GM19467 (cell line): Measurements from ENCODE around the gene ITGA3.

Experiments
- ATAC-seq: cut with Tn5 transposase; IDR thresholded peaks from one replicate; pipeline ENCODE4 v1.9.1; 2021; ENCODE audit warnings: mild to moderate bottlenecking, moderate library complexity; ENCODE audit not compliant: unreplicated experiment

ITGA3 gene

GRCh38 chr17:50123649-50124349 lies 67.9 kb downstream of the ITGA3 start:
- no peak for ATAC-seq

GRCh38 chr17:50125420-50125997 lies 69.6 kb downstream of the ITGA3 start:
- ATAC-seq: no peak

- no peak for ATAC-seq
Measured at GRCh38 chr17:50127697-50128361, 71.9 kb downstream of the ITGA3 start.

GRCh38 chr17:50128441-50129352 lies 72.8 kb downstream of the ITGA3 start:
- ATAC-seq: no peak

GRCh38 chr17:50129353-50129727 lies 73.4 kb downstream of the ITGA3 start:
- no peak for ATAC-seq

GRCh38 chr17:50129728-50130558 lies 74.0 kb downstream of the ITGA3 start, which contains the start of gene SAMD14:
SAMD14 (minus strand) TSS chr17:50130160; CDS start chr17:50124959, 5,201 bp downstream.
- ATAC-seq: no peak

- no peak for ATAC-seq
Measured at GRCh38 chr17:50130559-50131305, 74.8 kb downstream of the ITGA3 start.

- no peak for ATAC-seq
Measured at GRCh38 chr17:50132104-50132794, 76.3 kb downstream of the ITGA3 start.

GRCh38 chr17:50133028-50133768 lies 77.3 kb downstream of the ITGA3 start:
- ATAC-seq: no peak

GRCh38 chr17:50133769-50134099 lies 77.8 kb downstream of the ITGA3 start:
- ATAC-seq: no peak

GRCh38 chr17:50134206-50135110 lies 78.5 kb downstream of the ITGA3 start:
- no peak for ATAC-seq

GRCh38 chr17:50135316-50136095 lies 79.6 kb downstream of the ITGA3 start:
- ATAC-seq: no peak

- ATAC-seq: no peak
Measured at GRCh38 chr17:50136096-50136687, 80.3 kb downstream of the ITGA3 start.

GRCh38 chr17:50137042-50137441 lies 81.1 kb downstream of the ITGA3 start:
- no peak for ATAC-seq

- no peak for ATAC-seq
Measured at GRCh38 chr17:50139185-50139783, 83.4 kb downstream of the ITGA3 start.
